Adipocyte (in vitro differentiated cells): ENCODE data around the gene OR51A7.
"Not testable (repeated sequence)": the region's sequence is repeated elsewhere in the genome, so short reads cannot be mapped to it uniquely, and the experiment has no call there.

Experiments used
- DNase-seq: peaks from one replicate; pipeline ENCODE4 v3.0.0-alpha.2; 2015; ENCODE audit warnings: low read depth
- H3K27me3 ChIP-seq: replicated peaks from 2 replicates; pipeline ENCODE4 v1.7.0; 2013; ENCODE audit warnings: mild to moderate bottlenecking, low read length, moderate library complexity; ENCODE audit not compliant: control insufficient read depth, insufficient read depth
- H3K36me3 ChIP-seq: 2 replicates; pipeline ENCODE4 v1.7.0; 2013; ENCODE audit warnings: low read length, mild to moderate bottlenecking, moderate library complexity; ENCODE audit not compliant: control insufficient read depth, insufficient read depth, severe bottlenecking
- H3K4me1 ChIP-seq: 2 replicates; pipeline ENCODE4 v1.7.0; 2013; ENCODE audit warnings: mild to moderate bottlenecking, low read length, moderate library complexity; ENCODE audit not compliant: control insufficient read depth, insufficient read depth
- H3K4me3 ChIP-seq: 2 replicates; pipeline ENCODE4 v1.7.0; 2013; ENCODE audit warnings: mild to moderate bottlenecking, low read length, moderate library complexity
- H3K9ac ChIP-seq: 2 replicates; pipeline ENCODE4 v1.7.0; 2013; ENCODE audit warnings: mild to moderate bottlenecking, low read length, moderate library complexity
- H3K9me3 ChIP-seq: 2 replicates; pipeline ENCODE4 v1.7.0; 2013; ENCODE audit warnings: mild to moderate bottlenecking, low read length, moderate library complexity; ENCODE audit not compliant: control insufficient read depth

The OR51A7 gene

GRCh38 chr11:4890279-4890678 is 13.3 kb upstream of the OR51A7 start:
- Histone ChIP-seq H3K27me3 (no peaks in the 10 kb centered on the region), H3K9ac (no peak overlapping the region), H3K4me1 (peaks cover 9% of the 10 kb centered on the region), H3K9me3 (no peaks in the 10 kb centered on the region), H3K4me3 (no peak overlapping the region), H3K36me3 (no peaks in the 10 kb centered on the region)
- DNase-seq = no peak

GRCh38 chr11:4891996-4892640 is 11.5 kb upstream of the OR51A7 start:
- Histone ChIP-seq H3K27me3 (no peaks in the 10 kb centered on the region), H3K9me3 (no peaks in the 10 kb centered on the region), H3K9ac (no peak overlapping the region), H3K4me3 (no peak overlapping the region), H3K36me3 (no peaks in the 10 kb centered on the region), H3K4me1 (peaks cover 9% of the 10 kb centered on the region)
- peak; percentile 48 for DNase-seq

- no peaks in the 10 kb centered on the region for H3K36me3 ChIP-seq
- peaks cover 3% of the 10 kb centered on the region for H3K9me3 ChIP-seq
- H3K4me3 ChIP-seq = no peak overlapping the region
- no peak for DNase-seq
- no peaks in the 10 kb centered on the region for H3K27me3 ChIP-seq
- H3K9ac ChIP-seq = no peak overlapping the region
- H3K4me1 ChIP-seq = no peaks in the 10 kb centered on the region
These were observed 13.0 kb downstream of the OR51A7 start for GRCh38 chr11:4916581-4916980.

- Histone ChIP-seq H3K4me1 (no peaks in the 10 kb centered on the region), H3K9me3 (peaks cover 3% of the 10 kb centered on the region), H3K4me3 (no peak within 1 kb of the TSS), H3K27me3 (no peaks in the 10 kb centered on the region), H3K36me3 (no peaks in the 10 kb centered on the region), H3K9ac (no peak within 1 kb of the TSS)
- no peak for DNase-seq
These were observed 15.7 kb downstream of the OR51A7 start, which contains the start of gene OR51G2 for GRCh38 chr11:4919250-4919649. OR51G2 (minus strand) TSS chr11:4919350; CDS start chr11:4915663, 3,687 bp downstream.

GRCh38 chr11:4921796-4922195 is 18.2 kb downstream of the OR51A7 start:
- no peak for DNase-seq
- no peaks in the 10 kb centered on the region for H3K4me1 ChIP-seq
- H3K4me3 ChIP-seq = no peak overlapping the region
- H3K9me3 ChIP-seq = no peaks in the 10 kb centered on the region
- no peaks in the 10 kb centered on the region for H3K27me3 ChIP-seq
- H3K9ac ChIP-seq = no peak overlapping the region
- no peaks in the 10 kb centered on the region for H3K36me3 ChIP-seq

GRCh38 chr11:4922304-4922703 is 18.7 kb downstream of the OR51A7 start:
- Histone ChIP-seq H3K36me3 (no peaks in the 10 kb centered on the region), H3K9me3 (no peaks in the 10 kb centered on the region), H3K4me1 (no peaks in the 10 kb centered on the region), H3K27me3 (no peaks in the 10 kb centered on the region), H3K9ac (no peak overlapping the region), H3K4me3 (no peak overlapping the region)
- DNase-seq = no peak

- DNase-seq = no peak
- no peaks in the 10 kb centered on the region for H3K36me3 ChIP-seq
- no peaks in the 10 kb centered on the region for H3K4me1 ChIP-seq
- no peak within 1 kb of the TSS for H3K9ac ChIP-seq
- H3K9me3 ChIP-seq = no peaks in the 10 kb centered on the region
- no peak within 1 kb of the TSS for H3K4me3 ChIP-seq
- no peaks in the 10 kb centered on the region for H3K27me3 ChIP-seq
These were observed 20.7 kb downstream of the OR51A7 start, which contains the start of gene OR51G1 for GRCh38 chr11:4924239-4924638. OR51G1 (minus strand) TSS chr11:4924339; CDS start chr11:4924339, 0 bp downstream.

- Histone ChIP-seq H3K4me3 (no peak overlapping the region), H3K9me3 (no peaks in the 10 kb centered on the region), H3K36me3 (no peaks in the 10 kb centered on the region), H3K27me3 (no peaks in the 10 kb centered on the region), H3K9ac (no peak overlapping the region), H3K4me1 (no peaks in the 10 kb centered on the region)
- DNase-seq = peak; percentile 10
These were observed 23.0 kb downstream of the OR51A7 start for GRCh38 chr11:4926608-4927007.

- DNase-seq = no peak
- Histone ChIP-seq H3K9ac (no peak overlapping the region), H3K4me3 (no peak overlapping the region), H3K9me3 (no peaks in the 10 kb centered on the region), H3K4me1 (no peaks in the 10 kb centered on the region), H3K36me3 (no peaks in the 10 kb centered on the region), H3K27me3 (no peaks in the 10 kb centered on the region)
These were observed 29.2 kb downstream of the OR51A7 start for GRCh38 chr11:4932751-4933150.

- no peaks in the 10 kb centered on the region for H3K9me3 ChIP-seq
- no peaks in the 10 kb centered on the region for H3K36me3 ChIP-seq
- H3K27me3 ChIP-seq = no peaks in the 10 kb centered on the region
- no peaks in the 10 kb centered on the region for H3K4me1 ChIP-seq
- no peak overlapping the region for H3K4me3 ChIP-seq
- no peak overlapping the region for H3K9ac ChIP-seq
- DNase-seq = no peak
These were observed 33.2 kb downstream of the OR51A7 start for GRCh38 chr11:4936745-4937144.

GRCh38 chr11:4947505-4947904 is 43.9 kb downstream of the OR51A7 start, which contains the start of gene OR51A4:
OR51A4 (minus strand) TSS chr11:4947605; CDS start chr11:4947100, 505 bp downstream.
- H3K4me3 ChIP-seq = no peak within 1 kb of the TSS
- no peak for DNase-seq
- no peaks in the 10 kb centered on the region for H3K4me1 ChIP-seq
- no peaks in the 10 kb centered on the region for H3K36me3 ChIP-seq
- H3K9me3 ChIP-seq = no peaks in the 10 kb centered on the region
- H3K9ac ChIP-seq = no peak within 1 kb of the TSS
- no peaks in the 10 kb centered on the region for H3K27me3 ChIP-seq

GRCh38 chr11:4955613-4956012 is 52.0 kb downstream of the OR51A7 start, which contains the start of gene OR51A2:
OR51A2 (minus strand) TSS chr11:4955713; CDS start chr11:4955713, 0 bp downstream.
- H3K36me3 ChIP-seq, H3K9ac ChIP-seq, H3K4me3 ChIP-seq, DNase-seq, H3K9me3 ChIP-seq, H3K4me1 ChIP-seq, H3K27me3 ChIP-seq: not testable (repeated sequence)
